SK-N-SH (cell line): ENCODE measurements around the gene GCLC.

Source experiments
- CHD2 ChIP-seq: fragments of 150-350 bp; IDR thresholded peaks from 2 replicates; pipeline ENCODE4 v1.6.1; 2018; ENCODE audit warnings: low read length; ENCODE audit not compliant: partially characterized antibody
- CTCF ChIP-seq: fragments of 200-600 bp; sonication (generic); IDR thresholded peaks from 2 replicates; pipeline ENCODE4 v1.6.1; 2017; ENCODE audit warnings: antibody characterized with exemption, mild to moderate bottlenecking, moderate library complexity
- MEF2A ChIP-seq: IDR thresholded peaks from 2 replicates; pipeline ENCODE4 v1.4.0; 2012; ENCODE audit warnings: low read depth, borderline replicate concordance

- TF ChIP-seq CTCF: no peak
- TF ChIP-seq MEF2A: no peak
- TF ChIP-seq CHD2: no peak
Measured at GRCh38 chr6:53540129-53540692, 4.7 kb downstream of the GCLC start.
